ENCODE measurements around the gene SCGB1D1.

Gene SCGB1D1

GRCh38 chr11:62208785-62209144 is 18.7 kb downstream of the SCGB1D1 start:
- no peak overlapping the region for H3K27ac ChIP-seq
- H3K4me3 ChIP-seq = no peak overlapping the region

GRCh38 chr11:62217191-62217748 is 27.3 kb downstream of the SCGB1D1 start:
- no peak overlapping the region for H3K27ac ChIP-seq
- no peak overlapping the region for H3K4me3 ChIP-seq

GRCh38 chr11:62221498-62221897 is 31.5 kb downstream of the SCGB1D1 start:
- Histone ChIP-seq H3K4me3 (no peak overlapping the region), H3K27ac (no peak overlapping the region)

- Histone ChIP-seq H3K4me3 (no peak overlapping the region), H3K27ac (no peak overlapping the region)
Observed at GRCh38 chr11:62223095-62223494, 33.1 kb downstream of the SCGB1D1 start.

GRCh38 chr11:62233730-62234129 is 43.7 kb downstream of the SCGB1D1 start:
- Histone ChIP-seq H3K4me3 (no peak overlapping the region), H3K27ac (no peak overlapping the region)

- Histone ChIP-seq H3K27ac (no peak overlapping the region), H3K4me3 (no peak overlapping the region)
Observed at GRCh38 chr11:62236187-62236586, 46.2 kb downstream of the SCGB1D1 start.

- Histone ChIP-seq H3K4me3 (no peak overlapping the region), H3K27ac (no peak overlapping the region)
Observed at GRCh38 chr11:62237499-62237898, 47.5 kb downstream of the SCGB1D1 start.

GRCh38 chr11:62238151-62238550 is 48.1 kb downstream of the SCGB1D1 start:
- no peak overlapping the region for H3K27ac ChIP-seq
- H3K4me3 ChIP-seq = no peak overlapping the region

GRCh38 chr11:62241095-62241494 is 51.1 kb downstream of the SCGB1D1 start:
- no peak overlapping the region for H3K4me3 ChIP-seq
- H3K27ac ChIP-seq = no peak overlapping the region

- Histone ChIP-seq H3K27ac (no peak within 1 kb of the TSS), H3K4me3 (no peak within 1 kb of the TSS)
Observed at GRCh38 chr11:62242021-62242420, 52.0 kb downstream of the SCGB1D1 start, which contains the start of gene SCGB1D2. Gene SCGB1D2 (plus strand): TSS chr11:62242239. CDS start chr11:62242308, 69 bp downstream.

All from skin epidermis (tissue), 12 donors.